ENCODE results near the gene UCK1.

Gene UCK1

DNA sequence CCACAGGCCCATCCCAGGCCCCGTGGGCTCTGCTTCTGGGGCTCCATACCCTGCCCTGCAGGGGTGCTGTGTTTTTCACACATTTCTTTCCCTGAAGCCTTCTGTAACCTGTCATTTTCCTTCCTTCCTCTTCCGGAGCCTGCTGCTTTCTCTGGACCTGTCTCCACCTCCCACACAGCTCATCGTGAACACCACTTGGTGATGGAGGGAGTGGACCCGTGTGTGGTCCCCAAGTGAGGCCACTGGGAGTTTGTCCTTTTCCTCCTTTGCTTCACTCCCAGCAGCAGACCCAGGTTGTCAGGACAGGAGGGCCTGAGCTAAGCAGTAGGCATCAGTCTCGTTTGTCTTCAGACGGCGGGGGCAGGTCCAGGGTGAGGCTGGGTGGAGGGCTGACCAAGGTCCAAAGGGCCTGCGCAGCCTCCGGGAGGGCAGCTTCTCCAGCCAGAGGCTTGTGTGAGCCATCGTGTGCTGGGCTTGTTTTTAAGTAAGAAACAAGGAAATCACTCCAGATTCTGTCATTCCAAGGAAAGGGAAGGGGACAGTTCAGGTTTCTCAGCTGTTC is 34.1 kb downstream of the UCK1 start:
- no peak for DNase-seq (ENCODE audit: low read depth in 2 of 2)

DNA sequence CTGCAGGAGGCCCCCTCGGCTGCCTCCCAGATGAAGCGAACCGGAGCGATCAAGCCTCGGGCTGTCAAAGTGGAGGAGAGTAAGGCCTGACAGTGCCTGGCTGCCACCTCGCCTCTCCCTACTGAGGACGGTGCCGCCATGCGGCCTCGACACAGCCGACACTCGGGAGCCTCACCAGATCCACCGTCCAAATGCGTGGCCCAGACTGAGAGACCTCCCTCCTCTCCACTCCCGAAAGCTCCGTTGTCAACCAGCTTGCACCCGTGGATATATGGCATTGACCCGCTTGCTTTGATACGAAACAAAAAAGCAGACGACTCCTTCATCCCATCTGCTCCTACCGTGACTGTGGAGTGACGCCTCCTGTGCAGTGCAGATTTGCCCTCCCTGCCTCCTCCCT is 35.3 kb downstream of the UCK1 start:
- DNase-seq (ENCODE audit: low read depth in 2 of 2): no peak

DNA sequence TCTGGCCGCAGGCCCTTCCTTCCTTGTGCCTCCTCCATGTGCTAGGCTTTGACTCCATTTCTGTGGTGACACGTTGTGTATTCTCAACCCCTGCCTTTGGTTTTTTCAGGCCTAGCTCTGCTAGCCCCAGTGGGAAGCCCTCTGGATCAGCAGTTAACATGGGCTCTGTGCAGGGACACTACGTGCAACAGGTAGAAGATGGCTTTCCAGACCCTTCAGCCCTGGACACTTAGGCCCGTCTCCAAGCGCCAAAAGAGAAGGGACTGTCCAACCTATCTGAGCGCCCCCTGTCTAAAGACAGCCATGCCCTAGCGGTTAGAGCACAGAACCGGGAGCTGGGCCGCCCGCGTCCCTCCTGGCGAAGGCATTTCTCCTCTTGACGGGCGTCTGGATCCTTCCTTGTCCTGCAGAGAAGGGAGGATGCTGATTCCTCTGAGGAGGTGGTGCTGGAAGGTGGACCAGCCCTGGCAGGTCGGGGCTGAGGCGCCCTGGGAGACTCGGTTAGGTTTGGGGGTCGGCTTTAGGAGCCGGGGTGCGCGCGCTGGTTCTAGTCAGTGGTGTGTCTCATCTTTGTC is 36.7 kb downstream of the UCK1 start:
- DNase-seq (ENCODE audit: low read depth in 2 of 2): no peak

- no peak for DNase-seq (ENCODE audit: low read depth in 2 of 2)
Observed at GRCh38 chr9:131492070-131492469, 39.0 kb downstream of the UCK1 start.

DNA sequence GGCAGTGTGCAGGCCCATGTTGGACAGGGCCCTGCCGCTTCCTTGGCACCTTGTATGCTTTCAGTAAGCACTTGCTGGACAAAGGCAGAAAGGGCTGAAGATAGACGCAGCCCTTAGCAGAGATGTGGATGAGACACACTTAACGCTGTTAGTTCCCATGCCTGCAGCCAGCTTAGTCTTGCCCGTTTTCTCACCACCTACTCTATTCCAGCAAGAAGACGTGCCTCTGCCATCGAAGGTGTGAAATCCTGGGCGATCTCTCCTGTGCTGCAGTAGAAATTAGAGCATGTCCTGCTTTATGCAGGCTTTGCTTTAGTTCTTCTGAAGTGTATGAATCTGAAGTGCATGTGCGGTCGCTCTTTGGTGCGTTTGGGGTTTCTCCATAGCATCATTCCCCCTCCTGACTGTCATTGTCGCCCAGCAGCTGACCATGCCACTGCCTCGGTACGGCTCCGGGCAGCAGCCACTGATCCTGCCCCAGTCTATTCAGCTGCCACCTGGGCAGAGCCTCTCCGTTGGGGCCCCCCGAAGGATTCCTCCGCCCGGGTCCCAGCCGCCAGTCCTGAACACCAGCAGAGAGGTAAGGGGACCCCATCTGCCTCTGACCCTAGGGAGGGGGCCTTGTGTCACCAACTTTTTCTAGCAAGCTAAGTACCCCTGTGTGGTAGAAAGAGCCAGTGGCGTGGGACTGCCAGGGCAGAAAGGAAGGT is 39.9 kb downstream of the UCK1 start:
- DNase-seq (ENCODE audit: low read depth in 2 of 2): no peak

DNA sequence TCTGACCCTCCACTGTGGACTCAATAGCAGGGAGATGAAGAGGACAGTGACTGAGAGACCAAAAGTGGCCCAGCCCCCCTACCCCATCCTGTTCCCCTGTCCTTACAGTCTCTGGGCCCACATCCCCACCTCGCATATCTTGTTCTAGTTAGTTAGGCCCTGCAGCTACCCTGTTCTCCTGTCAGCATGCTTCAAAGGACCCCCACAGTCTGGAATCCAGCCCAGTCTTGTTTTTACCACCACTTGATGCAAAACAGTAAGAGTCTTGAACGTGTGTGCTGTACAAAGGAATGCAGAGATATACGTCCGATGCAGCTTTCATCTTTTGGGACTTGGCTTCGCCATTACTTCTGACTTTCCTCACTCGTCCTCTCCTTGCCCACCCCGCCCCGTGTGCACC is 40.5 kb downstream of the UCK1 start:
- DNase-seq (ENCODE audit: low read depth in 2 of 2): no peak

GRCh38 chr9:131487621-131488031 is 43.4 kb downstream of the UCK1 start:
- DNase-seq (ENCODE audit: low read depth in 2 of 2): no peak

- no peak for DNase-seq (ENCODE audit: low read depth in 2 of 2)
Observed at GRCh38 chr9:131487001-131487400, 44.1 kb downstream of the UCK1 start.

DNA sequence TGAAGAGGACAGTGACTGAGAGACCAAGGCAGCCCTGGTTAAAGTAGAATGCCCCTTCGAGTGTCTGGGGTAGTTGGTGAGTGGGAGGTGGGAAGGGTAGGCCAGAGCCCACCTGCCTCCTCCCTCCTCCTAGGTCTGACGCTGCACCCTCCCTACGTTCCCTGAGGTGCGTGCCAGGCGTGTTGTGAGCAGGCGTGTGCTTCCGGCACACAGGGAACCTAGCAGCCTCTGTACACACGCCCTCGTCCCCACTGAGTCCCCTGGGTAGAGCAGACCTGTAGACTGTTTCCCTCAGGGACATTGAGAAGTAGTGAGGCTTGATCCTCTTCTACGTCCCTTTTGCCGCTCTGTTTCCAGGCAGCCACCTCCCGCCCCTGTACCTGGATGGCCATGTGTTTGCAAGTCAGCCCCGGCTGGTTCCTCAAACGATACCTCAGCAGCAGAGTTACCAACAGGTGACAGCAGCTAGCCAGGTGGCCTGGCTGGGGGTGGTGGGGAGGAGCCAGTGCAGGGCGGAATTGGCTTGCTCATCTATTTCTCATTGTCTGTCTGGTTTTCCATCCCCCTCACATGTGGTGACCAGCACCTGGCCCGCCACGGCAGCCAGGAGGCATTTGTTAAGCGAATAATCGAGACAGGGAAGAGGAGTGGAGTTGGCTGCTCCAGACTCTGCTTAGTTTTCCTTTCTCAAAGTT is 45.2 kb downstream of the UCK1 start:
- no peak for DNase-seq (ENCODE audit: low read depth in 2 of 2)

DNA sequence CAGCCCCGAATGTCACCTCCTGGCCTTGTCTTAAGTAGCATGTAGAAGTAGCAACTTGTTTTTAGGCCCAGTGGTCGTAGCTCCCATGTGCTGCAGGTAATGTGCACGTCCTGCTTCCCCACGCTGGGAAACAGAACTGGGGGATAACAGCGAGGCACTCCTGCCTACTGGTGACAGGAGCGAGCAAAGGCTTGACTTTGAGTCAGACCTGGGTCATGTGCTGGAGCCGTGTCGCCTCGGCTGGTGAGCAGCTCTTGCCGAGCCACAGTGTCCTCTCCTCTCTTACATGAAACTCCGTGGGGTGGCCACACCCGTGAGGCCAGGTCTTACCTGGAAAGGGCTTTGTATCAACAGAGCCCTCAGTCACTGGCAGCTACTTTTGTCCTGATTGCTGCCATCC is 45.9 kb downstream of the UCK1 start:
- DNase-seq (ENCODE audit: low read depth in 2 of 2): no peak

DNA sequence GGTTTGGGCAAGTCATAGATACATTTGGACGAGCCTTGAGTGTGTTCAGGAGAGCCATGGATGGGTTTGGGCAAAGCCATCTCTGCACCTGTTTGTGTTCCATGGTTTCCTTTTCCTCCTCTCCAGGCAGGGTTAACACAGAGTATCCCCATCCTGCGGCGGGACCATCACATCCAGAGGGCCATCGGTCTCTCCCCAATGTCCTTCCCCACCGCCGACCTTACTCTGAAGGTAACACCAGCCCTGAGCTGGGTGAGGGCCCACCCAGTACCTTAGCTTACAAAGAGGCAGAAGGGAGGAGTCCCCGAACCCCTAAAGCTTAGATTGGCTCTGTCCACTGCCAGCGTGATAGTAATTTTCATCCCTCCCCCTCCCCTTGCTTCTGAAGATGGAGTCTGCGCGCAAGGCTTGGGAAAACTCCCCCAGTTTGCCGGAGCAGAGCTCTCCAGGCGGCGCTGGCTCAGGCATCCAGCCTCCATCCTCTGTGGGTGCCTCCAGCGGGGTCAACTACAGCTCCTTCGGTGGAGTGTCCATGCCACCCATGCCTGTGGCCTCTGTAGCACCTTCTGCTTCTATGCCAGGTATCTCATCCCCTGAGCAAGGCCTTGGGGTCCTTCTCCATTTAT is 46.4 kb downstream of the UCK1 start:
- DNase-seq (ENCODE audit: low read depth in 2 of 2): no peak

GRCh38 chr9:131484051-131484445 is 47.0 kb downstream of the UCK1 start:
- DNase-seq (ENCODE audit: low read depth in 2 of 2): no peak

DNA sequence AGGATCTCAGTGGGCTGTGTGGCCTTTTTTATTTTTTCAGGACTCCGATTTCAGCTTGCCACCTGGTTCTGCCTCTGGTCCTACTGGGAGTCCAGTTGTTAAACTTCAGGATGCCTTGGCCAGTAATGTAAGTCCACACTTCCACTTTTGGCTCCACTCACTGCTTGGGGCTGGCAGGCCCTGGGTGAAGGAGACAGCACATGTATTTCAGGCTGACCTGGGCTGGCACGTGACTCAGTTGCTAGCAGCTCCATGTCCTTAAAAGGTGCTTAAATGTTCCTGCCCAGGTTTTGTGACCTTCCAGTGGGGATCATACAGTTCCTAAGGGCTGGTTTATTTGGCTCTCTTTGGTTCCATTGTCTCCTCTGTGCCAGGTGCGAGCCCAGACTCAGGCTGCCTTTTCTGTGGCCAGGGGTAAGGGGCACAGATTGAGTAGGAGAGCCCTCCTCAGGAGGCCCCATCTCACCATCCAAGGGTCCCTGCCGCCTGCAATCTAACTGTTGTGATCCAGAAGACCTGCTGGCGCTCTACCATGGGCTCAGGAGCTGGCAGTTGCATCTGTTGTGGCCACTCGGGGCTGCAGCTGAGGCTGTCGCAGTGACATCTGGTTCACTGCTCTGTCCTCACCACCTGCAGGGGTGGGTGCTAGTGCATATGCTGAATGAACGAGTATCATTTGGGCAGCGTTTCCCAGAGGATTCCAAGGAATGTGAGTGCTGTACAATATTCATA is 47.6 kb downstream of the UCK1 start:
- DNase-seq (ENCODE audit: low read depth in 2 of 2): no peak

DNA sequence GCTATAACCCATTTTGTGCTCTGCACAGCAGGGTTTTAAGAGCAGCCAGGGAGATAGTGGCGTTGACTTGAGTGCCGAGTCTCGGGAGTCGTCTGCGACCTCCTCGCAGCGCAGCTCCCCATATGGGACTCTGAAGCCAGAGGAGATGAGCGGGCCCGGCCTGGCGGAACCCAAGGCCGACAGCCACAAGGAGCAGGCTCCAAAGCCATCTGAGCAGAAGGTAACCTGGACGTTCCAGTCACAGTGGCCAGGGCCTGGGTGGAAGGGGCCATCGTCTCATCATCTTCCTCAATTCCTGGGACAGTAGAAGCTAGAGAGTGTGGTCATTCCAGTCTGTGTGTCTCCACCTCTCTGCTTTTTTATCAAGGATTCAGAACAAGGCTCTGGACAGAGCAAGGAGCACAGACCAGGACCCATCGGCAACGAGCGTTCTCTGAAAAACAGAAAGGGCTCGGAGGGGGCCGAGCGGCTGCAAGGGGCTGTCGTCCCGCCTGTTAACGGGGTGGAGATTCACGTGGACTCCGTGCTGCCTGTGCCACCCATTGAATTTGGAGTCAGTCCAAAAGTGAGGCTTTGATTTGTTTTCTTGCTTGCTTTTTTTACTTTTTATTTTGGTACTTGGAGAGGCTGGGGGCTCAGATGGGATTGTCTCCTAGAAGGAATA is 48.6 kb downstream of the UCK1 start:
- no peak for DNase-seq (ENCODE audit: low read depth in 2 of 2)

GRCh38 chr9:131481441-131482342 is 49.4 kb downstream of the UCK1 start:
- no peak for DNase-seq (ENCODE audit: low read depth in 2 of 2)

DNA sequence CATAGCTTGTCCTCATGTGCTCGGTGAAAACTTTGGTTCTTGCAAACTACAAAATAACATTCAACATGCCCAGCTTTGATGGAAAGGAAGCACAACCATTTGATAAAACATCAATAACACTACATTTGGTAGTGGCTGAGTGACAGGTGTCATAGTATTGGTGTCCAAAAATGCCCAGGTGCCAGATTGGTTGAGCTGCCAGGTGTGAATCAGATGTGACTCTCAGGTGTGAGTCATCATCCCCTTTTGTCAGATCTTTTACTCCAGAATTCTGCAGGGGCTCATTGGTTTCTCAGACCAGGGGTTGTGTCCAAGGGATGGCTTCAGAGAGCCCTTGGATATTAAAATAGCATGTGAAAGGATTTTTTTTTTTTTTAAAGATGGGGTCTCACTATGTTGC is 50.8 kb downstream of the UCK1 start:
- DNase-seq (ENCODE audit: low read depth in 2 of 2): no peak

DNA sequence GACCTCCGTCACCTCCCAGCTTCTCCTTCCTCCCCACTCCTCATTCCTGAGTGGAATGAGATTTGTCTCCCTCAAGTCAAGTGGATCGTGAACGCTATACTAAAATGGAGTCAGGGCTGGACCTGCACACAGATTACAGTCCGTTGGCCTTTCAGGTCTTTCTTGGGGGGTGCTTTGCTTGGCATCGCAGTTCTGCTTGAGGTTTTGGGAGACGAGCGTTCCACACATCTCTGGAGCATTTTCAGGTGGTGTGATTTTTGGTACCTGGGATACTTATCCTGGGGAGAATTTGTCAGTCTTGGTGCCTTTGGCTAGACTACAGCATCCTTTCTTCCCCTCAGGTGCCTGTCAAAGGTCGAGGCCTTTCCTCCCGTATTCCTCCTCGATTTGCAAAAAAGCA is 52.2 kb downstream of the UCK1 start:
- DNase-seq (ENCODE audit: low read depth in 2 of 2): no peak

DNA sequence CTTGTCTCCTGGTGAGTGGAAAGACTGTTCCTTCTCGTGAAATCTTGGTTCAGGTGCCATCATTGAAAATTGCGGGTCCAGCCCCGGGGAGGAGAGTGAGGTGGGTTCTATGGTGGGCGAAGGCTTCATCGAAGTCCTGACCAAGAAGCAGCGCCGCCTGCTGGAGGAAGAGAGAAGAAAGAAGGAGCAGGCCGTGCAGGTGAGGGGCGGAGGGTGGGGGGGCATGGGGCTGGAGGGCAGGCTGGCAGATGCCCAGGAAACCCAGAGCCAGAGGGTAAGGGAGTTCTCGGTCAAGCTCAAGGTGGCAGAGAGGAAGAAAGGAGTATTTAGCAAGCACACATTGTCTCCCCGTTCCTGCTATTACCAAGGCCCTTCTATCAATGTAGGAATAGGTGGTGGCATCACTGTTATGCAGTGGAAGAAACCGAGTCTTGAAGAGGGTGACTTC is 52.6 kb downstream of the UCK1 start:
- DNase-seq (ENCODE audit: low read depth in 2 of 2): peak; percentile 39

GRCh38 chr9:131477816-131478419 is 53.1 kb downstream of the UCK1 start:
- DNase-seq (ENCODE audit: low read depth in 2 of 2): no peak

GRCh38 chr9:131477367-131477766 is 53.7 kb downstream of the UCK1 start:
- DNase-seq (ENCODE audit: low read depth in 2 of 2): no peak

All from stimulated activated CD8-positive, alpha-beta memory T cell treated with anti-CD3 and anti-CD28 coated beads, Interleukin-2, amount 100 ng/mL, for 48 hours (primary cell).